ENCODE results near the gene RNF212. TPM values are rescaled to one million over a fixed set of nuclear protein-coding genes. Genes with fewer than 3 reads are reported as not detected.

RNF212 gene, protein sequence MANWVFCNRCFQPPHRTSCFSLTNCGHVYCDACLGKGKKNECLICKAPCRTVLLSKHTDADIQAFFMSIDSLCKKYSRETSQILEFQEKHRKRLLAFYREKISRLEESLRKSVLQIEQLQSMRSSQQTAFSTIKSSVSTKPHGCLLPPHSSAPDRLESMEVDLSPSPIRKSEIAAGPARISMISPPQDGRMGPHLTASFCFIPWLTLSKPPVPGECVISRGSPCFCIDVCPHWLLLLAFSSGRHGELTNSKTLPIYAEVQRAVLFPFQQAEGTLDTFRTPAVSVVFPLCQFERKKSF
- total RNA-seq, result 1.5 and 3.7 TPM in 2 replicates

GRCh38 chr4:1113311-1114009 is at the start of gene RNF212:
Gene RNF212, minus strand, starts transcription at chr4:1113564. Its CDS starts 100 bp downstream, at chr4:1113464.

Other genes with a start within 250 kb of the RNF212 start
- 98.2 and 116 TPM in 2 replicates for gene GAK, start 181.2 kb downstream of the RNF212 start, total RNA-seq
- 17.3 and 36.3 TPM in 2 replicates for gene TMEM175, start 181.1 kb downstream of the RNF212 start, total RNA-seq
- 10.8 and 14.3 TPM in 2 replicates for gene DGKQ, start 140.0 kb downstream of the RNF212 start, total RNA-seq
- 2.0 and 20.7 TPM in 2 replicates for gene IDUA, start 126.5 kb downstream of the RNF212 start, total RNA-seq
- gene SLC26A1, start 120.2 kb downstream of the RNF212 start, total RNA-seq, result 0.16 and 0.51 TPM in 2 replicates
- 60.5 and 72.2 TPM in 2 replicates for gene FGFRL1, start 101.9 kb downstream of the RNF212 start, total RNA-seq
- 17.1 and 83.5 TPM in 2 replicates for gene SPON2, start 59.0 kb upstream of the RNF212 start, total RNA-seq
- gene CTBP1, start 135.6 kb upstream of the RNF212 start, total RNA-seq, result 228 and 250 TPM in 2 replicates
- gene MAEA, start 176.3 kb upstream of the RNF212 start, total RNA-seq, result 70.0 and 77.7 TPM in 2 replicates
- gene UVSSA, start 233.6 kb upstream of the RNF212 start, total RNA-seq, result 6.4 and 13.9 TPM in 2 replicates